Measurements from ENCODE around the gene EPHA8. TPM values are rescaled to one million over a fixed set of nuclear protein-coding genes. Genes with fewer than 3 reads are reported as not detected.

Gene EPHA8
- total RNA-seq, 1 experiment from 2014 or later, result 3.8 TPM

DNA sequence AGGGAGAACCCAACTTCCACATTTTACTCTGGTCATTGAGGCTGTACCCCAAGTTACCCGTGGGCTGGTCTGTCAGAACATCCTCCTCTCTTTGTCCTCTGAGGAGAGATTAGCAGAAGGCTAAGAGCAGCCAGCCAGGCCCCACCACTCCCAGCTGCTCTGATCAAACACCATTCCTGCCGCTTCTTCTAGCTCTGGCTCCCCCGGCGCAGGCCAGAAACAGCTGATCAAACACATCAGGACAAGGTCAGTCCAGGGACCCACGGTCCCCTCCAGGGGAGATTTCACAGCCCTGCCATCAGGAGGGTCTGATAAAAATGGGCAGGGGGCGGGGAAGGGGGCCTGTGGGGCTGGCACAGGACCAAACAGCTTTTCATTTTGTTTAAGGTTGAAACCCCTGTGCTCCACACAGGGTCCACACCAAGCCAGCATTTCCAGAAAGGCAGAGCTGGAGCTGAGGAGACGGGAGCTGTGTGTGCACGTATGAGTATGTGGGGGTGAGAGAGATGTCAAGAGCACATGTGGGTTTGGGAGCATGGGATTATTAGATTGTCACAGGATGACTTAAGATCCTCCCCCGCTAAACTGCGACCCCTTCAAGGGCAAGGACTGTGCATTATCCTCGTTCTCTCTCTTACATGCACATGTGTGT is 29.9 kb upstream of the EPHA8 start:
- Mint-ChIP-seq H3K4me1 (no peaks in the 10 kb centered on the region), H3K27ac (no peak overlapping the region; the same call in 1 of the 2 replicates), H3K4me3 (no peak overlapping the region), H3K27me3 (ENCODE audit: low read depth) (no peaks in the 10 kb centered on the region), H3K9me3 (no peaks in the 10 kb centered on the region), H3K36me3 (no peaks in the 10 kb centered on the region)
- DNase-seq (ENCODE audit: low spot score) (no peak), ATAC-seq (no peak)
- TF ChIP-seq, protein P1, sequence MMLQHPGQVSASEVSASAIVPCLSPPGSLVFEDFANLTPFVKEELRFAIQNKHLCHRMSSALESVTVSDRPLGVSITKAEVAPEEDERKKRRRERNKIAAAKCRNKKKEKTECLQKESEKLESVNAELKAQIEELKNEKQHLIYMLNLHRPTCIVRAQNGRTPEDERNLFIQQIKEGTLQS (CRISPR knock-in tag; conservative IDR thresholded peaks at IDR 0.05), result no peak
- TF ChIP-seq MYBL2 (CRISPR knock-in tag; IDR thresholded peaks at IDR 0.05) (no peak), RELA (CRISPR knock-in tag; IDR thresholded peaks at IDR 0.05; ENCODE audit: borderline replicate concordance) (no peak), ZNF232 (CRISPR knock-in tag; IDR thresholded peaks at IDR 0.05) (no peak), TEAD1 (CRISPR knock-in tag; IDR thresholded peaks at IDR 0.05) (no peak), NFYB (CRISPR knock-in tag; conservative IDR thresholded peaks at IDR 0.05; ENCODE audit: low read depth) (no peak), JAZF1 (CRISPR knock-in tag; IDR thresholded peaks at IDR 0.05) (no peak)
- TF ChIP-seq, protein P2, sequence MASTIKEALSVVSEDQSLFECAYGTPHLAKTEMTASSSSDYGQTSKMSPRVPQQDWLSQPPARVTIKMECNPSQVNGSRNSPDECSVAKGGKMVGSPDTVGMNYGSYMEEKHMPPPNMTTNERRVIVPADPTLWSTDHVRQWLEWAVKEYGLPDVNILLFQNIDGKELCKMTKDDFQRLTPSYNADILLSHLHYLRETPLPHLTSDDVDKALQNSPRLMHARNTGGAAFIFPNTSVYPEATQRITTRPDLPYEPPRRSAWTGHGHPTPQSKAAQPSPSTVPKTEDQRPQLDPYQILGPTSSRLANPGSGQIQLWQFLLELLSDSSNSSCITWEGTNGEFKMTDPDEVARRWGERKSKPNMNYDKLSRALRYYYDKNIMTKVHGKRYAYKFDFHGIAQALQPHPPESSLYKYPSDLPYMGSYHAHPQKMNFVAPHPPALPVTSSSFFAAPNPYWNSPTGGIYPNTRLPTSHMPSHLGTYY (CRISPR knock-in tag; IDR thresholded peaks at IDR 0.05), result no peak
- TF ChIP-seq, protein P3, sequence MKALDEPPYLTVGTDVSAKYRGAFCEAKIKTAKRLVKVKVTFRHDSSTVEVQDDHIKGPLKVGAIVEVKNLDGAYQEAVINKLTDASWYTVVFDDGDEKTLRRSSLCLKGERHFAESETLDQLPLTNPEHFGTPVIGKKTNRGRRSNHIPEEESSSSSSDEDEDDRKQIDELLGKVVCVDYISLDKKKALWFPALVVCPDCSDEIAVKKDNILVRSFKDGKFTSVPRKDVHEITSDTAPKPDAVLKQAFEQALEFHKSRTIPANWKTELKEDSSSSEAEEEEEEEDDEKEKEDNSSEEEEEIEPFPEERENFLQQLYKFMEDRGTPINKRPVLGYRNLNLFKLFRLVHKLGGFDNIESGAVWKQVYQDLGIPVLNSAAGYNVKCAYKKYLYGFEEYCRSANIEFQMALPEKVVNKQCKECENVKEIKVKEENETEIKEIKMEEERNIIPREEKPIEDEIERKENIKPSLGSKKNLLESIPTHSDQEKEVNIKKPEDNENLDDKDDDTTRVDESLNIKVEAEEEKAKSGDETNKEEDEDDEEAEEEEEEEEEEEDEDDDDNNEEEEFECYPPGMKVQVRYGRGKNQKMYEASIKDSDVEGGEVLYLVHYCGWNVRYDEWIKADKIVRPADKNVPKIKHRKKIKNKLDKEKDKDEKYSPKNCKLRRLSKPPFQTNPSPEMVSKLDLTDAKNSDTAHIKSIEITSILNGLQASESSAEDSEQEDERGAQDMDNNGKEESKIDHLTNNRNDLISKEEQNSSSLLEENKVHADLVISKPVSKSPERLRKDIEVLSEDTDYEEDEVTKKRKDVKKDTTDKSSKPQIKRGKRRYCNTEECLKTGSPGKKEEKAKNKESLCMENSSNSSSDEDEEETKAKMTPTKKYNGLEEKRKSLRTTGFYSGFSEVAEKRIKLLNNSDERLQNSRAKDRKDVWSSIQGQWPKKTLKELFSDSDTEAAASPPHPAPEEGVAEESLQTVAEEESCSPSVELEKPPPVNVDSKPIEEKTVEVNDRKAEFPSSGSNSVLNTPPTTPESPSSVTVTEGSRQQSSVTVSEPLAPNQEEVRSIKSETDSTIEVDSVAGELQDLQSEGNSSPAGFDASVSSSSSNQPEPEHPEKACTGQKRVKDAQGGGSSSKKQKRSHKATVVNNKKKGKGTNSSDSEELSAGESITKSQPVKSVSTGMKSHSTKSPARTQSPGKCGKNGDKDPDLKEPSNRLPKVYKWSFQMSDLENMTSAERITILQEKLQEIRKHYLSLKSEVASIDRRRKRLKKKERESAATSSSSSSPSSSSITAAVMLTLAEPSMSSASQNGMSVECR (CRISPR knock-in tag; IDR thresholded peaks at IDR 0.05; ENCODE audit: borderline replicate concordance), result no peak
- TF ChIP-seq, protein P4, sequence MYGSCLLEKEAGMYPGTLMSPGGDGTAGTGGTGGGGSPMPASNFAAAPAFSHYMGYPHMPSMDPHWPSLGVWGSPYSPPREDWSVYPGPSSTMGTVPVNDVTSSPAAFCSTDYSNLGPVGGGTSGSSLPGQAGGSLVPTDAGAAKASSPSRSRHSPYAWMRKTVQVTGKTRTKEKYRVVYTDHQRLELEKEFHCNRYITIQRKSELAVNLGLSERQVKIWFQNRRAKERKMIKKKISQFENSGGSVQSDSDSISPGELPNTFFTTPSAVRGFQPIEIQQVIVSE (CRISPR knock-in tag; IDR thresholded peaks at IDR 0.05; ENCODE audit: borderline replicate concordance), result no peak
- TF ChIP-seq, protein P5, sequence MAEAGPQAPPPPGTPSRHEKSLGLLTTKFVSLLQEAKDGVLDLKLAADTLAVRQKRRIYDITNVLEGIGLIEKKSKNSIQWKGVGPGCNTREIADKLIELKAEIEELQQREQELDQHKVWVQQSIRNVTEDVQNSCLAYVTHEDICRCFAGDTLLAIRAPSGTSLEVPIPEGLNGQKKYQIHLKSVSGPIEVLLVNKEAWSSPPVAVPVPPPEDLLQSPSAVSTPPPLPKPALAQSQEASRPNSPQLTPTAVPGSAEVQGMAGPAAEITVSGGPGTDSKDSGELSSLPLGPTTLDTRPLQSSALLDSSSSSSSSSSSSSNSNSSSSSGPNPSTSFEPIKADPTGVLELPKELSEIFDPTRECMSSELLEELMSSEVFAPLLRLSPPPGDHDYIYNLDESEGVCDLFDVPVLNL (CRISPR knock-in tag; IDR thresholded peaks at IDR 0.05; ENCODE audit: borderline replicate concordance, low read depth), result no peak
- TF ChIP-seq, protein P6, sequence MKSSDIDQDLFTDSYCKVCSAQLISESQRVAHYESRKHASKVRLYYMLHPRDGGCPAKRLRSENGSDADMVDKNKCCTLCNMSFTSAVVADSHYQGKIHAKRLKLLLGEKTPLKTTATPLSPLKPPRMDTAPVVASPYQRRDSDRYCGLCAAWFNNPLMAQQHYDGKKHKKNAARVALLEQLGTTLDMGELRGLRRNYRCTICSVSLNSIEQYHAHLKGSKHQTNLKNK (CRISPR knock-in tag; IDR thresholded peaks at IDR 0.05), result no peak
- ChIA-PET CTCF (interaction anchor here (0.6 to 2.2 kb wide), 7 partner anchors 22 to 117 kb away, joined by 3 to 11 read pairs (median 5); no protein-coding TSS in a partner anchor), POLR2A (interaction anchor here (0.6 kb wide), 1 partner anchor 81 kb away, joined by 4 read pairs; no protein-coding TSS in a partner anchor)

DNA sequence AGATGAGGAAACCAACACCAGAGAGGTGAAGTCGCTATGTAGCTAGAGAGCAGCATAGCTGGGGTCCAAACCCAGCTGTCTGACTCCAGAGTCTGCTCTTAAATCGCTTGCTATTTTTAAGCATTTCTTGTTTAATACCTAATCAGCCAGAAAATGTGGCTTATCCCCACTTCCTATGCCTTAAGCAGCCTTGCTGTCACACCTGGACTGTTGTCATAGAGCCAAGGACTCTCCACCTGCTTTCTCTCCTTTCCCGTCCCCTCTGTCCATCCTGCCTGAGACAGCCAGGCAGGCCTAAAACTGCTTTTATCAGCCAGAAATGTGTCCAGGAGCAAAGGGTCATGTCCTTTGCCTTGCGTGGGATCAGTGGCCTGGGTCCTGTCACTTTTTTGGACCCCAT is 28.3 kb upstream of the EPHA8 start:
- Mint-ChIP-seq H3K9me3 (no peaks in the 10 kb centered on the region), H3K36me3 (no peaks in the 10 kb centered on the region), H3K4me3 (no peak overlapping the region), H3K27ac (no peak overlapping the region), H3K27me3 (ENCODE audit: low read depth) (no peaks in the 10 kb centered on the region), H3K4me1 (no peaks in the 10 kb centered on the region)
- DNase-seq (ENCODE audit: low spot score), result no peak
- CTCF ChIA-PET, result interaction anchor here (2.2 kb wide), 1 partner anchor 107 kb away, joined by 11 read pairs; no protein-coding TSS in a partner anchor
- POLR2A ChIA-PET, result no interaction called here
- TF ChIP-seq ZNF317 (CRISPR knock-in tag; IDR thresholded peaks at IDR 0.05; ENCODE audit: borderline replicate concordance, low read depth) (no peak), EMX1 (CRISPR knock-in tag; IDR thresholded peaks at IDR 0.05) (no peak), ZBTB21 (CRISPR knock-in tag; IDR thresholded peaks at IDR 0.05; ENCODE audit: borderline replicate concordance) (no peak), ZNF423 (CRISPR knock-in tag; IDR thresholded peaks at IDR 0.05) (no peak), HMGA2 (CRISPR knock-in tag; IDR thresholded peaks at IDR 0.05) (no peak), OVOL2 (CRISPR knock-in tag; IDR thresholded peaks at IDR 0.05; ENCODE audit: borderline replicate concordance) (no peak), JUN (CRISPR knock-in tag; IDR thresholded peaks at IDR 0.05) (no peak), ZNF396 (CRISPR knock-in tag; IDR thresholded peaks at IDR 0.05; ENCODE audit: borderline replicate concordance) (no peak), TEAD1 (CRISPR knock-in tag; IDR thresholded peaks at IDR 0.05) (no peak)
- TF ChIP-seq, protein P7, sequence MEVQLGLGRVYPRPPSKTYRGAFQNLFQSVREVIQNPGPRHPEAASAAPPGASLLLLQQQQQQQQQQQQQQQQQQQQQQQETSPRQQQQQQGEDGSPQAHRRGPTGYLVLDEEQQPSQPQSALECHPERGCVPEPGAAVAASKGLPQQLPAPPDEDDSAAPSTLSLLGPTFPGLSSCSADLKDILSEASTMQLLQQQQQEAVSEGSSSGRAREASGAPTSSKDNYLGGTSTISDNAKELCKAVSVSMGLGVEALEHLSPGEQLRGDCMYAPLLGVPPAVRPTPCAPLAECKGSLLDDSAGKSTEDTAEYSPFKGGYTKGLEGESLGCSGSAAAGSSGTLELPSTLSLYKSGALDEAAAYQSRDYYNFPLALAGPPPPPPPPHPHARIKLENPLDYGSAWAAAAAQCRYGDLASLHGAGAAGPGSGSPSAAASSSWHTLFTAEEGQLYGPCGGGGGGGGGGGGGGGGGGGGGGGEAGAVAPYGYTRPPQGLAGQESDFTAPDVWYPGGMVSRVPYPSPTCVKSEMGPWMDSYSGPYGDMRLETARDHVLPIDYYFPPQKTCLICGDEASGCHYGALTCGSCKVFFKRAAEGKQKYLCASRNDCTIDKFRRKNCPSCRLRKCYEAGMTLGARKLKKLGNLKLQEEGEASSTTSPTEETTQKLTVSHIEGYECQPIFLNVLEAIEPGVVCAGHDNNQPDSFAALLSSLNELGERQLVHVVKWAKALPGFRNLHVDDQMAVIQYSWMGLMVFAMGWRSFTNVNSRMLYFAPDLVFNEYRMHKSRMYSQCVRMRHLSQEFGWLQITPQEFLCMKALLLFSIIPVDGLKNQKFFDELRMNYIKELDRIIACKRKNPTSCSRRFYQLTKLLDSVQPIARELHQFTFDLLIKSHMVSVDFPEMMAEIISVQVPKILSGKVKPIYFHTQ (CRISPR knock-in tag; IDR thresholded peaks at IDR 0.05), result no peak
- no peak for ATAC-seq
